AG08395 (cell line): ENCODE results near the gene RHOF.
A peak's percentile ranks its signal among the peaks of the same experiment; 100 is the strongest.
"Not testable (repeated sequence)": the region's sequence is repeated elsewhere in the genome, so short reads cannot be mapped to it uniquely, and the experiment has no call there.

Experiments
- DNase-seq: peaks from one replicate; pipeline ENCODE4 v3.0.0; 2012; ENCODE audit warnings: mixed read lengths, low spot score

Gene RHOF

DNA sequence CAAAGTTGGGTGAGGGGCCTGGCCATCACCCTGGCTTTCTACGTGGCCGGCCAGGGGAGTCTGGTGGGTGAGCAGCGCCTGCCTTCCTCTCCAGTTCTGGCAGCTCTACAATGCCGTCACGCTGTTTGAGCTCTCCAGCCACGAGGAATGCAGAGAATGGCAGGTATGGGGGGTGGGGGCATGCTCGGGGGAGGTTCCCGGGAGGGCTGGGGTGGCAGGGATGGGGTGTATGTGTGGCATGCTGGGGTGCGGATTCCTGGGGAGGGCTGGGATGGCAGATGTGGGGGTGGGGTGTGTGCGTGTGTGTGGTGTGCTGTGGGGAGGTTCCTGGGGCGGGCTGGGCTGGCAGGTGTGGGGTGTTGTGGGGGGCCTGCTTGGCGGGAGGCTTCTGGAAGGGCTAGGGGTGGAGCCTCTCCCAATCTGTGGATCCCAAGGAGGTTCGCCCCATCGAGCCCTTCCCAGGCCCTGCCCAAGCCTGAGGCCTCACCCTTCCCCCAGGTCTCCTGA is 18.5 kb downstream of the RHOF start:
- DNase-seq = no peak

DNA sequence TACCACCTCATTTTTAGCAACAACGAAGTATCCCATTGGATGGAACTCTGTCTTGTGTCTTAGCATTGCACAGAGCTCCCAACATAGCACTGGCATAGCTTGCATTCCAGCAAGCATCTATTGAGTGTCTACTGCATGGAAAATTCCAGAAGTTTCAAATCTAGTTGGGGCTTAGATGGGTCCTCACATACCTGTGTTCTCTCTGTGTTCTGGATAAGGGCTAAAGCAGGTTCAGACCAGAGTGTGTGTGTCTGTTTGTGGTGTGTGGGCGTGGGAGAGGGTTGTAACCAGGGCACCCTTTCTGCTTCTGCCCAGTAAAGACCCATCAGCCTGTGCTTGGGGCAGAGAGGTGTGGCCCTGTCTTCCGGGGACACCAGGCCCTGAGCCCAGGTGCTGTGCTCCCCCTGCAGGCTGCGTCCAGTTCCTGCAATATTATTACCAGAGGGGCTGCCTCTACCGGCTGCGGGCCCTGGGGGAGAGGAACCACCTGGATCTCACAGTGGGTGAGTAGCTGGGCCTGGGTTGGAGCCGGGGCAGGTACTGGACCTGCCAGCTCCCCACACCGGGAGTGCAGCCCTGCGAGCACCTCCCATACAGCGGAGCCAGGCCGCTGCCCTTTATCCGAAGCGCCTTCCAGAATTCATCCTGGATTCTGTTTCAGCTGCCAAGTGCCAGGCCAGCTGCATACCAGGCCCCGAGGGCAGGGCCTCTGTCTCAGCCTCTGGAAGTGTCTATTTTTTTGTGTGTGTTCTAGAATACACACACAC is 20.3 kb downstream of the RHOF start:
- DNase-seq = peak; percentile 76

DNA sequence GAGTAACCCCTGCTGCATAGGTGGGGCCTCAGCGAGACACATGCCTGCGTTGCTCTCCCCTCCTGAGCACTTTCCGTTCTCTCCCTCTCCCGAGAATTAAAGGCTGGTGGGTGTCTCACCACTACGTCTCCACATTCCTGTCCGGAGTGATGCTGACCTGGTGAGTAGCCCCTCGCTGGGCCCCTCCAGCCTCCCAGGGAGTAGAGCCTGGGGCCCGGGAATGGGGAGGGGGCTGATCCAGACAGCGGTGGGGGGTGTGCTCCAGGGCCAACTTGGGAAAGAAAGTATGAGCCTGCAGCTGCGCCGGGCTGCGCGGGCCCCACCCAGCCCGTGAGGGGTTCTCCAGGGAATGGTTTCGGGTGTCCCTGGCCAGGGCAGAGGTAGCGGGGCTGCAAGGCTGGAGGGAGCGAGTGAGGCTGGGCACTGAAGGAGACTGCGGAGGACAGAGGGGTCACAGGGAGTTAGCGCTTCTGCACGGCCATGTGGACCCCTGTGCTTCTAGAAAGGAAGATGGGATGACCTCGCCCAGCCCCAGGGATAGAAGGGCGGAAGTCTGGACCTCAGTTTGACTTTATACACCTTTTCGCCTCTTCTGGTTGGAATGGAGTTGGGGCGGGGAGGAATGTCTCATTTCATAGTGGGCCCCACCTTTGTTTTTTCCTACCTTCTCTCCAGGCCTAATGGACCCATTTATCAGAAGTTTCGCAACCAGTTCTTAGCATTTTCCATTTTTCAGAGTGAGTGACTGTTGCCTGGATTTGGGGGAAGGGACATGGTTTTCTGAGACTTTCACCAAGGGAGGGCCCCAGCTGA is 22.5 kb downstream of the RHOF start:
- no peak for DNase-seq

DNA sequence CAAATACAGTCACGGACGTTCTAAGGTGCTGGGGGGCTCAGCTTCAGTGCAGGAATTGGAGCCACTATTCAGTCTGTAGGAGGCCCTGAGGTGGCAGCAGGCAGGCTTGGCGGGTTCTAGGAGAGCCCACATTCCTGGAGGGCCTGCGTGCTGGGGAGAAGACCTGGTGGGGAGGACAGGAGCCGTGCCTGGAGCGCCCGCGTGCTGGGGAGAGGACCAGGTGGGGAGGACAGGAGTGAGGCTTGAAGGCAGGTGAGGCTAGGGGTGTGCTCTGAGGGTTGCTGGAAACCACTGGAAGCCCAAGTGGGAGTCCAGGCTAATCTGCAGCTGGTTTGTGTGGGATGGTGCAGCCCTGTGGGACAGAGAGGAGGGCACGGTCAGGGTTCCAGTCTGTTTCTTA is 23.1 kb downstream of the RHOF start:
- no peak for DNase-seq

DNA sequence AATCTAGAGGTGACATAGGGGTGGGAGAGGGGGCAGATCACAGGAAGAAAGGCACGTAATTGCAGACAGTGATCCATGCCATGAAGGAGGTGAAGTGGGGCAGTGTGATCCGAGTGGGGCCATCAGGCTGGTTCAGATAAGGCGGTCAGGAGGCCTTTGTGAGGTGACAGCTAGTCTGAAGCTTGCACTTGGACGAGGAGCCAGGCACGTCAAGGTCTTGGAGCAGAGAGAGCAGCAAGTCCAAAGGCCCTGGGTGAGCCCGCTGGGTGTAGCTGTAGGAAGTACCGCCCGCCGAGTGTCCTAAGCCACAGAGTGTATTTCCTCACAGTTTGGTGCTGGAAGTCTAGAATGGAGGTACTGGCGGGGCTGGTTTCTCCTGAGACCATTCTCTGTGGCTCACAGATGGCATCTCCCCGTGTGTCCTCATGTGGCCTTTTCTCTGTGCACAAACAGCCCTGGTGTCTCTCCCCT is 23.6 kb downstream of the RHOF start:
- no peak for DNase-seq

DNA sequence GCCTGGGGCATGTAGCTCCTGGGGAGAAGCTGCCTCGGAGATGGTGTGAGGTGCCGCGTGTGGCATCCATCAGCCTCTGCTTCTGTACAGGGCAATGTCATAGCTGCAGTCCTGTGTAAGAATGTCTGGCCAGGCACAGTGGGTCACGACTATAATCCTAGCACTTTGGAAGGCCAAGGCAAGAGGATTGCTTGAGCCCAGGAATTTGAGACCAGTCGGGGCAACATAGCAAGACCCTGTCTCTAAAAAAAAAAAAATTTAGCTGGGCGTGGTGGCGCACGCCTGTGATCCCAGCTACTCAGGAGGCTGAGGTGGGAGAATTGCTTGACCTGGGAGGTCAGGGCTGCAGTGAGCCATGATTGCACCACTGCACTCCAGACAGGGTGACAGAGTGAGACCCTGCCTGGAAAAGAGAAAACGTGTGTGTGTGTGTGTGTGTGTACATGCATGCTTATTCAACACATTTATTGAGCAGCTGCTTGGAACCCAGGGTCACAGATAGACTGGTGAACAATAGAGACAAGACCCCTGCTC is 24.1 kb downstream of the RHOF start:
- no peak for DNase-seq

DNA sequence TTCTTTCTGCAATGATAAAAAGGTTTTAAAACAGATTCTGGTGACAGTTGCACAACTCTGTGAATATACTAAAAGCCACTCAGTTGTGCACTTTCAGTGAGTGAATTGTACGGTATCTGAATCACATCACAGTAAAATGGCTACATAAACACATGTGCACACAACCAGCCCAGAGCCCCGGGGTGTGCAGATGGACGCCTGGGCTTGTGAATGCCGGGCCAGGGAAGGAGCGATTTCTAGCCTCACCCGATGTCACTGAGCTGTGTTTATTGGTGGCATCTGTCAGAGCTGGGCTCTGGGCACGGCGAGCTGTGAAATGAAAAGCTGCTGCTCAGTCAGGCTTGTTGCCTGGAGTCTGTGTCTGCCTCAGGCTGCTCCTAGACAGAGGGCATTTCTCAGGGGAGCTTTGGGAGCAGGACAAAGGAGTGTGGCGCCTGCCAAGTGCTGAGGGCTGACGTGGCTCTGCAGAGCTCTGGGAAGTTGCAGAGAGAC is 25.9 kb downstream of the RHOF start:
- DNase-seq = peak; percentile 86

DNA sequence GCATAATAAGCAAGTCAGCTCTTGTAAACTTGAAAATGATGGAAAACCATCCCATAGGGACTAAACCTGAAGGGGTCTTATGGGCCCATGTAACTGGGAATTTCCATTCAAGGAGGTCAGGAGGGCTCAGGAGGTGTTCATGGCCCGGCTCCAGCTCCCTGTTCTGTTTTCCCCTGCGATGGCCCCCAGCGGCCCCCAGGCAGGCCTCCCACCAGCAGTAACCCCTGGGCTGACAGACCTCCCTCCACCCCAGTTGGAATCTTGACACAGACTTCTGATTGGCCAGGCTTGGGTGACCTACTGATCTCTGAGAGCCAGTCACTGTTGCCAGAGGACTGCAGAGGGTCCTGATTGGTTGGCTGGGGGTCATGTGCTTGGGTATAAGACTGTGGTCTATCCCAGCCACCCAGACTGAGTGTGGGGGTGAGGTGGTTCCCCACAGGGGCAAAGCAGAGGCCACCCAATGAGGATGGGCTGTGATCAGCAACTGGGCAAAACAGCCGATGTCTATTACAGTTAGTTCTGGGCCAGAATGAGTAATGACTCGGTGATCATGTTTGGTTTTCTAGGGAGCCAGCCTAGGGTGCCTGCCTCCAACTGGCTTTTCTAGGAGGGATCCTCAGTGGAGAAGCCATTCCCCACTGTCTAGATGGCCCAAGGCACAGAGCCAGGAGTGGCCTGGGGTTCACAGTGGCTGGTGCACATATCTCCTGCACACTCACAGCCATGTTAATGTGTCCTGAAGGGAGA is 27.0 kb downstream of the RHOF start:
- DNase-seq = peak; percentile 31

DNA sequence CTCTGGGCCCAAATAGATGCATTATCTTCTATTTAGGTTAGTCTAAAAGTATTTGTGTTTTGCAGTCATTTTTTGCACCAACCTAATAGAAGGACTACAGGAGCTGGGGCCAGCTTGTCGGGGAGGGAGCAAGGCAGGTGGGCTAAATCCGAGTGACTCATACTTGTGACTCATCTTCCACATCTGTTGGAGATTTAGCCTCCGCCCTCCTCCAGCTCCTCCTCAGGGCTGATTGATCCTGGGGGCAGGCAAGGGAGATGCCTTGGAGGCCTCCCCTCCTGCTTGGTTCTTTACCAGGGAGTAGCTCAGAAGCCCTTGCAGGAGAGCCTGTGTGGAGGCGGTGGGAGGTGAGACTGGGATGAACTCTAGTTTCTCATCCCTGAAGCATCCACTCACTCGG is 27.9 kb downstream of the RHOF start:
- peak; percentile 76 for DNase-seq

DNA sequence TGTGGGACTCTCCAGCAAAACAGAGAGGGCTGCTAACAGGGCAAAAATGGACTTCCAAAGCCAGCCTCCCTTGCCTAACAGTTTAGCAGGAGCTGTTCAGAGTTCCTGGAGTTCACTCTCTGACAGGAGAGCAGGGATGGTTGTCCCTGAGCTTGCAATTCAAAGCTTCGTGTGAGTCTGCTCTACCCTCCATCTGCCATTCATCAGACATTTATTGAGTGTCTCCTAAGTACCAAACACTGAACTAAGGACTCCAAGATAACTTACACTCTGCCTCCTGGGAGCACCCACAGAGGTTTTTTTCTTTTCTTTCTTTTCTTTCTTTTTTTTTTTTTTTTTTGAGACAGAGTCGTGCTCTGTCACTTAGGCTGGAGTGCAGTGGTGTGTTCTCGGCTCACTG is 28.7 kb downstream of the RHOF start:
- DNase-seq = no peak

DNA sequence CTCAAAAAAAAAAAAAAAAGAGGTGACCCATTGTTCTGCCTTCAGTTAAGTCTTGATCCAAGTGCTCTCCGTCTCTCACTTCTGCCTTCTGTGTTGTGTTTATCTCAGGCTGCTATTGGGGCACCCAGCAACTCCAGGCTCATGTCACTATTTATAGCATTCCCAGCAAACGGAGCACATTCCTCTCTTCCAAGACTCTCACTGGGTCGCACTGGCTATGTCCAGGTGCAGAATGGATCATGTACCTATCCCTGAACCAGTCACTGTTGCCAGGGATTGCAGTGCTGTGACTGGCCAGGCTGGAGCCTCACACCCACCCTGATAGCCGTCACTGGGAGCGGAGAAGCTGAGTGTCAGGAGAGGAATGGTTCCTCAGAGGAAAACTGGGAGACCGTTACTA is 31.2 kb downstream of the RHOF start:
- no peak for DNase-seq

DNA sequence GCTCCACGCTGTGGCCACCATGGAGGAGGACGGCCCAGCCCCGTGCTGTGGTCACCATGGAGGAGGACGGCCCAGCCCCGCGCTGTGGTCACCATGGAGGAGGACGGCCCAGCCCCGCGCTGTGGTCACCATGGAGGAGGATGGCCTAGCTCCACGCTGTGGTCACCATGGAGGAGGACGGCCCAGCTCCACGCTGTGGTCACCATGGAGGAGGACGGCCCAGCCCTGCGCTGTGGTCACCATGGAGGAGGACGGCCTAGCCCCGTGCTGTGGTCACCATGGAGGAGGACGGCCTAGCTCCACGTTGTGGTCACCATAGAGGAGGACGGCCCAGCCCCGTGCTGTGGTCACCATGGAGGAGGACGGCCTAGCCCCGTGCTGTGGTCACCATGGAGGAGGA is 35.0 kb downstream of the RHOF start:
- DNase-seq = not testable (repeated sequence)

DNA sequence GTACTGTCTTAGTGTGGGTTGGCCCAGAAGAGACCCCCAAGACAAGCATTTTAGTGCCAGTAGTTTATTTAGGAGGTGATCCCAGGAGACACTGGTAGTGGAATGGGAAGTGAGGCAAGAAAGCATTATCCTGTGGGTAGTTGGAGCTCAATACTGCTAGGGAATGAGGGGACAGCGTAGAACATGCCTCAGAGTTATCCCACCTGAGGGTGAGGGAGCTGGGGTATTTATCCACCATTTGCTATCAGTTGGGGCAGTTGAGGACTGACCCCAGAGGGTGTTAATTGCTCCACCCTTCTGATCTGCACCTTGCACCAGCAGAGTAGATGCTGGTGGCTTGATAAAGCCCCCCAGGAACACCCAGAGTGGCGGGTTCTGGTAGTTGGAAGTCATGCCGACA is 37.9 kb downstream of the RHOF start:
- no peak for DNase-seq

DNA sequence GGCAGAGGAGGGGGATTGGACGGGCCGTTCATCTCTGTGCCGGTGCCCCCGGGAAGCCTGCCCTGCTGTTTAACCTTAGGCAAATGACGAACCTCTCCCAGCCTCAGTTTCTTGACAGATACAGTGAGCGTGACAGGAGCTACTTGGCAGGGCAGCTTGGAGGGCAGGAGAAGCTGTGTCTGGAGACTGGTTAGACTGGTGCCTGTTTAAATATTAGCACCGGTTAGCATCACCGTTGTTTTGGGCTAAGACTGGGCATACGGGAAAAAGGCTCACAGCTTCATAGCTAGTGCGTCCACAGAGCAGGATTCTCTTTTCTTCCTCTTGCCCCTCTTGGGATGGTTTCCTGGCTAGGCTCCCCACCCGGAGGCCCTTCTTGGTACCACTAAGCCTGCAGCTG is 38.7 kb downstream of the RHOF start:
- no peak for DNase-seq

DNA sequence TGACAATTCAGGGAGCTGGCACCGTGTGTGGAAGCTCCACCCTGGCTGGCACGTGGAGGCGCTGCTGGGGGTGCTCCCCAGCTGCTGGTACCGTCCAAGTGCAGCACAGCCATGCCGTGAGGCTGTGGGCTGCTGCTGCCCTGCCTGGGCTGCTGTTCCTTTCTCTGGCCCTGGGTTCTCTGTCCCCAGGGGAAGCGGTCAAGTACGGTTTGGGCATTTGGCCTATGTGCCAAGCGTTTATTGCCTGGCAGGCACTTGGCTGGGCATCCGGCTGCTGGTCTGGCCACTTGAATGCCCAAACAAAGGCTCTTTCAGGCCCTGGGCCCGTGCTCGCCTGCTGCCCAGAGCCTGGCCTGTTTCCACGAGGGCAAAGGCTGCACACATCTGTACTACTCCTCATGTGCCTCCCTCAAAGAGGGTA is 39.6 kb downstream of the RHOF start:
- no peak for DNase-seq

DNA sequence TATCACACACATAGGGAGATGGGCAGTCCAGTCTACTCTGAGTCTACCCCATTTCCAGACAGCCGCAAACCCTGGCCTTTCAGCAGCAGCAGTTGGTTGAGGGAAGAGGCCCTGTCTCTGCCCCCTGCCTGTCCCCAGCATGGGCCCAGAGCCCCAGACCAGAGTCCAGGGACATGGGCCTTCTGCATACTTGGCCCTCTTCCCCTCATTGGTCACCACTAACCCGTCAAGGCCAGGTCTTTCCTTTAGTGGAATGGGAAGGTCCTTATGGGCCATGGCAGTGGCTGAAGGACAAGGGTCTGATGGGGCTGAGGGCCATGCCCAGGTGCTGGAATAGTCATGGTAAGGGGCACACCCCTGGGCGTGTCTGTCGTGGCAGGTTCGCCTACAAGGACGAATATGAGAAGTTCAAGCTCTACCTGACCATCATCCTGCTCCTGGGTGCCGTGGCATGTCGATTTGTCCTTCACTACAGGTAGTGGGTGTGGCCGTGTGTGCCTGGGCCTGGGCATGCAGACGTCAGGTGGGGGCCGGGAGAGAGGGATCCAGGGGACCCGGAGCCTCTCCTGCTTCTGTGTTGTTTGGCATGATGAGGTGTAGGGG is 41.6 kb downstream of the RHOF start:
- no peak for DNase-seq

DNA sequence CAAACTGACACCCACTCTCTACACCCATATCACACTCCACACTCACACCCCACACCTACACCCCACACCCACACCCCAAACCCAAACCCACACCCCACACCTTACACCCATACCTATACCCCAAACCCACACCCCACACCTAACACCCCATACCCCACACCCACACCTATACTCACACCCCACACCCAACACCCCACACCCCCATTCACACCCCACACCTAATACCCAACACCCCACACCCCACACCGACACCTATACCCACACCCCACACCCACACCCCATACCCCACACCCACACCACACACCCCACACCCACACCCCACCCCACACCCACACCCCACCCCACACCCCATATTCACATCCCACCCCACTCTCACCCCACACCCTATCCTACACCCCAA is 42.5 kb downstream of the RHOF start:
- DNase-seq = no peak

DNA sequence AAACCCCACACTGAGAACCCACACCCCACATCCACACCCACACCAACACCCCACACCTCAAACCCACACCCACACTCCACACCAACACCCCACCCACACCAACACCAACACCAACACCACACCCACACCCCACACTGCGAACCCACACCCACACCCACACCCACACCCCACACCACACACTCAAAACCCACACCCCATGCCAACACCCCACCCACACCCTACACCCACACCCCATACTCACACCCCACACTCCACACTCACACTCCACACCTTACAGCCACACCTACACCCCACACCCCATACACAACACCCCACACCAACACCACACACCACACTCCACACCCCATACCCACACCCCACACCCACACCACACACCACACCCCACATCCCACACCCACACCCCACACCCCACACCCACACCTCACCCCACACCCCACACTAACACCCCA is 43.0 kb downstream of the RHOF start:
- no peak for DNase-seq

DNA sequence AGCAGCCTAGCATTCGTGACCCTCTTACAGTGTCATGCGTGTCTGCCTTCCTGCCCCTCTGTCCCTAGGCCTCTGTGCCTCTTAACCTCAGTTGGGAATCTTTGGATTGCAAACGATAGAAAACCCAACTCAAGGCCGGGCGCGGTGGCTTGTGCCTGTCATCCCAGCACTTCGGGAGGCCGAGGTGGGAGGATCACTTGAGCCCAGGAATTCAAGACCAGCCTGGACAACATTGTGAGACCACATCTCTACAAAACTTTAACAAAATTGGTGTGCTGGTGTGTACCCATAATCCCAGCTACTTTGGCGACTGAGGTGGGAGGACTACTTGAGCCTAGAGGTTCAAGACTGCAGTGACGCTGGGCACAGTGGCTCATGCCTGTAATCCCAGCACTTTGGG is 44.2 kb downstream of the RHOF start:
- no peak for DNase-seq

DNA sequence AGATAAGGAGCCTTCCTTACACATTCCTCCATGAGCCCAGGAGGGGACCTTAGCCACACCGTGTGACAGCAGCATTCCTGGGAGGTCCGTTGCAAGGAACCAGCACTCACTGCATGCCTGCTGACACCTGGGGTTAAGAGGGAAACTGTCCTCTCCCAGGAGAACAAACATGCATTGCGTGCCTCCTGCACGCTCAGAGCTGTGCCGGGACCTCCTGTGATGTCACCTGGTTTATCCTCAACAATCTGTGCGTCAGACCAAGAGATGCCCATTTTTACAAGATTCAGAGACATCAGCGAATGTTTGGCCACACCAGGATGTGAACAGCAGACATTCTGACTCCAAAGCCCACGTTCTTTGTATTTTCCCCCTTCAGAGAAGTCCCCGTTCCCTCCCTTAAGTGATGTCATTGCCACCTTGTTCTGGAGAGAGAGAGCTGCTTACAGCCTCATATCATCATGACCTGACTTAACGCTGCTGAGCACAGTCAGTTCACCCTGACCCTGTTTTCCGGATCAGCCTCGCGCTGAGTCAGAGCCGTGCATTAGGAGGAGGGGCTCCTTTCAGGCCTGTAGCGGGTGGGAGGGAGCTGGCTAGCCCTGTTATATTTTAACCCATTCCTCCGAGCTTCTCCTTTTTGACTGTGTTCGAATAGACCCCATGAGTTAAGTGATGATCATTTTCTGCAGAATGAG is 44.8 kb downstream of the RHOF start:
- DNase-seq = no peak

DNA sequence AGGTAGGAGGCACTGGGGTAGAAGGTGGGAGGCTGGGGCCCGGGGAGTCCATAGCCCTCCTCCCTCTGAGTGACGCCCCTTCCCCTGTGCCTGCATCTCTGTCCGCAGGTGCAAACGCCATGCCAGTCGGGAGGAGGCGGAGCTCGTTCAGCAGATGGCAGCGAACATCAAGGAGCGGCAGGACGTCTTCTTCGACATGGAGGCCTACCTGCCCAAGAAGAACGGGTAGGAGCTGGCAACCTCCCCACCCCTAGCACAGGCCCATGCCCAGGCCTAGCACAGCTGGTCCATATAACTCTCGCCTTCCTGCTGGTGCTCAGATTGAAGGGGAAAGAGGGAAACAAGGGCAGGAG is 45.3 kb downstream of the RHOF start:
- no peak for DNase-seq
